CMK (cell line): ENCODE measurements around the gene ACOT12.
"Not testable (repeated sequence)": the region's sequence is repeated elsewhere in the genome, so short reads cannot be mapped to it uniquely, and the experiment has no call there.

Source experiments
- DNase-seq: peaks from one replicate; pipeline ENCODE4 v3.0.0-alpha.2; 2010; ENCODE audit warnings: low read depth

ACOT12 gene

DNA sequence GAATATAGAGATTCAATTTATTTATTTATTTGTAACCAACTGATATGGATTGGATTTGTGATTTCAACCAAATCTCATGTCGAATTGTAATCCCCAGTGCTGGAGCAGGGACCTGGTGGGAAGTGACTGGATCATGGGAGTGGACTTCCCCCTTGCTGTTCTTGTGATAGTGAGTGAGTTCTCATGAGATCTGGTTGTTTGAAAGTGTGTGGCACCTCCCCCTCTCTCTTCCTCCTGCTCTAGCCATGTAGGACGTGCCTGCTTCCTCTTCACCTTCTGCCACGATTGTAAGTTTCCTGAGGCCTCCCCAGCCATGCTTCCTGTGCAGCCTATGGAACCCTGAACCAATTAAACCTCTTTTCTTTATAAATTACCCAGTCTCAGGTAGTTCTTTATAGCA is 55.7 kb downstream of the ACOT12 start:
- DNase-seq: not testable (repeated sequence)

DNA sequence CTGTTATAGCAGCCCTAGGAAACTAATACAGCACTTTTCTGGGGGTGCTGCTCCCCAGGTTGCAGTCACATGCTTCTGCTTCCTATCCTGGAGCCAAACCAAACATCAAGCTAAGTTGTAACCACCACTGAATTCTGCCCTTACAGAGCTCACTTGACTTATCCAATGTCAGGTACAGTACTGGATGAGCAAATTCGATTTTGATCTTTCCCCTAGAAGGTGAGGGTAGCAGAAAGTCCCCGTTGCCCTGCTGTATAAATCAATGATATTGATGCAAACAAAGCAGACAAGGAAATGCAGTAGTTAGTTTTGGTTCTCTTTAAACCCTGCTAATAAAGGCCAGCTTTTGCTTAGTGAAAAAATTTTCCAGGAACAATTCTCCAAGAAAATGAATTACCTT is 56.1 kb downstream of the ACOT12 start:
- no peak for DNase-seq

DNA sequence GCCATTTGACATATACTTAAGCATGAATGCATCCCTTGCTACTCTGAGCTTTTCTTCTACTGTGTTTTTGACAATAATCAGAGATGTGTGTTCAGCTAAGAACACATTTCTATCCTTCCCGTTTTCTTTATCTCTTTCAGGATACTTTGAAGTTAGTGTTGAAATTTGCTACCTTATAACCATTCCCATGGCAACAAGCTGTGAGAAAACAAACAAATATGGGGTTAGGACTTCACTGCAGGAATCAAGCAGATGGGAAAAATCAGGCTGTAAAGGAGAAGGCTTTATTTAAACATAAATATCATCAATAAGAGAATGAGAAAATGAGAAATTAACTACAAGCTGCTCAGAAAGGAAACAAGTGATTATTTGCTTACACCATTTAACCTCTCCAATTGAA is 57.4 kb downstream of the ACOT12 start:
- no peak for DNase-seq

DNA sequence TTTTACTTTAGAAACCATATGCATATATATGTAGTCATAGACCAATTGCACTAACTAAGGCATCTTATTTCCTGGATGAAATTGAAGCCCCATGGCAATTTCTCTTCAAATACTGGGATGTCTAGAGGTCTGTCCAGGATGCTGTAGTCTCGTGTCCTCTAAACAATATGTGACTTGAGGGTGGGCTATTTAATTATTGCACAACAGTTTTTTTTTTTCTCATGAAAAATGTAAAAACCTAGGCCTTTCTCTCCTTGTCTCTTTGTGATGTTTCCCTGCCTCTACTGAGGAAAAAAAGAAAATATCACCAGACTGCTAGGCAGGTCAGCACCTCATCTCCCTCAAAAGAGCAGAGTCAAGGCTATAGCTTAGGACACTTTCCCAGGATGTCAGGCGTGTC is 58.0 kb downstream of the ACOT12 start:
- DNase-seq: no peak

DNA sequence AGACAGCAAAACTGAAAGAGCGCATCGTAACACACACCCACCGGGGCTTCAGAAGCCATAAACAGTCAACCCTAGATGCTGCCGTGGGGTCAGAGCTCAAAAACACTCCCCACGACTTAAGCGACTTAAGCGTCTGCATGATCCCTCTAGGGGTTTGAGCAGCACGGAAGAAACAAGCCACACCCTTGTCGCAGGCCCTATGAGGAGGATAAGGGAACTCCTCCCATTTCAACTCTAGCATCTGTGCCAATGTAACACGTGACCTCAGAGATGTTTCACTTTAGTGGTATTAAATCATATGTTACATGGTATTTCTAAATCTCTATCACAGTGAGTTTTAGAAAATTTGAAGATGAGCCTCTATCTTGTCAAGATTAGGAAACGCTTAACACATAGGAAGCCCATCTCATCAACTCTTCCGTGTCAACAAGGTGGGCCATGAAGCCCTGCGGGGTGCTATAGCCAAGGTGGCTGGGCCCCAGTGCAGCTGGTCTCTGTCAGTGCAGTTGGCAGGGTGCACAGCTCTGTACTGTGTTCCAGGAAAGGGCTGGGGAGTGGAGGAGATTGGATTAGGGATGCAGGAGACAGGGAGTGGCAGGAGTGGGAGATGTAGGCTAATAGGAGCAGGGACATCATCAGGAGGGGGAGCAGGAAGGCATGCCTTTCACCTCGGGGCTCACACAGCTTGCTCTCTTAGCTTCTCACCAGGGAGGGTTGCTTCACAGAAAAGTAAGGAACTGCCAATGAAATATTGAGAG is 59.5 kb downstream of the ACOT12 start:
- no peak for DNase-seq

DNA sequence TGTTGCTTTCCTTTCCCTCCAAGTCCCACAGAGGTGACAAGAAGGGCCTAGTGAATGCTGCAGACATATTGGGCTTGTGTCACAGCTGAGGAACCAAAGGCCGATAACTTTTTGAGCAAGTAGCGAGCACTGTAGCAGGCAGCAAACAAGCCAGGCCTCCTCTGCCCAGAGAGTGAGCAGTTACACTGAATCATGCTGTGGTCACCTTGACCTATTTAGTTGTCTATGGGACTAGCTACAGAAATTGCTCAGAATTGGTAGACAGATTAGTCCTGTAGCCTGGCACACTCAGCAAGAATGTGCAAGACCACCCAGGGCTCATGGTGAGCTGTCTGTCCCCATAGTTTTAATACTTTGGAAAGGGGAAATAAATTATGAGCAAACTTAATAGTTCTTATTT is 67.4 kb downstream of the ACOT12 start:
- DNase-seq: no peak

DNA sequence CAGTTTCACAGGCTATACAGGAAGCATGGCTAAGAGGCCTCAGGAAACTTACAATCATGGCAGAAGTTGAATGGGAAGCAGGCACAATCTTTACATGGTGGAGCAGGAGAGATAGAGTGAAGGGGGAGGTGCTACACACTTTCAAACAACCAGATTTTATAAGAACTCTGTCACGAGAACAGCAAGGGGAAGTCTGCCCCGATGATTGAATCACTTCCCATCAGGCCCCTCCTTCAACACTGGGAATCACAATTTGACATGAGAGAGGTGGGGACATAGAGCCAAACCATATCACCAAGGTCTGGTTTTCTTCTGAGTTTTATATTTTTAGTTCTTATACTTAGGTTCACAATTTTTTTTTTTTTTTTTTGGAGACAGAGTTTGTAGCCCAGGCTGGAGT is 76.4 kb downstream of the ACOT12 start:
- DNase-seq: no peak

DNA sequence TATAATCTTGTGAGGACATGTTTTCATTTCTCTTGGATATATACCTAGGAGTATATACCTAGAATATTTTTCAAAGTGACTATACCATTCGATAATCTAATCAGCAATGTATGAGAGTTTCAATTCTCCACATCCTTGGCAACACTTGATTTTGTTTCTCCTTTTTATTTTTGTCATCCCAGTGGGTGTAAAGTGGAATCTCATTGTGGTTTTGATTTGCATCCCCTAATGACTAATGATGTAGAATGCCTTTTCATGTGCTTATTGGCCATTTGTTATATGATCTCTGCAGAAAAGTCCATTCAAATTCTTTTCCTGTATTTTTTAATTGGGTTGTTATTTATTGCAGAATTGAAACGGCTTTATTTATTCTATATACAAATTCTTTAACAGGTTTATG is 77.4 kb downstream of the ACOT12 start:
- no peak for DNase-seq

DNA sequence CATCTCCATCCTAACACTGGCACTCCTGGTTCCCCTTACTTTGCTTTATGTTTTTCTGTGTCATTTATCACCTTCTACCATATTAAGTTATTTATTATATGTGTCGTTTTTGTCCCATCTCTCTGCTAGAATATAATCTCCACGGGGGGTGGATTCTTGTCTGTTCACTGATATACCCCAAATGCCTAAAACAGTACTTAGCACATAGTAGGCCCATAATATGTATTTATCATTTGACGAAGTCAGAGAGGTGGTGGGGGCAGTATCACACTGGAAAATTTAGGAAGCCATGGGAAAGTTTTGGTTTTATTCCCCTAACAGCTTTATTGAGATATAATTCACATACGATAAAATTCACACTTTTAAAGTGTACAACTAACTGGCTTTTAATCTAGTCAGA is 78.1 kb downstream of the ACOT12 start:
- no peak for DNase-seq

DNA sequence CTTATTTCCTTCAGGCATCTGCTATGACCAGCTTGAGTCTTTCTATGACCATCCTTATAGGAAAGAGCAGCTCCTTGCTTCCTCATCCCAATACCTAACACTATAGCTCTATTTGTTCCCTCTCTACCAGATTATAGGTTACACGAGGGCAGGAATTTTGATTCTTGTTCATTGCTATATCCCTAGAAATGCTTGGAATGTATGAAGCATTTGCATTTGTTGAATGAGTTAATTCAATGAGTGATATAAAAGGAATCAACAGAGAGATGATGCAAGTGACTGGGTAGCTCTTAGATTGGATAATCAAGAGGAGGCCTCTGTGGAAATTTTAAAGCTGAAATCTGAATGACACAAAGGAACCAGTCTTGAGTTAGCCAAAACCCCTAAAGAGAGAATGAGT is 78.6 kb downstream of the ACOT12 start:
- DNase-seq: no peak

DNA sequence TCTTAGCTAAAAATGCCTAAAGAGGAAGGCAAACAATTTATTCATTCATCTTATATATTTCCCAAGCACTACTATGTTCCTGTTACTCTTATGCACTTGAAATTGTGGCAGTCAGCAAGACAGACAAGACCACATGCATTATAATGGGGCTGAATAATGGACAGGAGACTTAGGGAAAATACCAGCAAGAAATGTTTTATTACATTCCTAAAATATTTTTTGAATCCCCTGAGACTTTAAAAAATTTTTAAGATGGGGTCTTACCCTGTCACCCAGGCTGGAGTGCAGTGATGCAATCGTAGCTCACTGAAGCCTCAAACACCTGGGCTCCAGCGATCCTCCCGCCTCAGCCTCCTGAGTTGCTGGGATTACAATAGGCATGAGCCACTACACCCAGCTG is 79.4 kb downstream of the ACOT12 start:
- DNase-seq: no peak

DNA sequence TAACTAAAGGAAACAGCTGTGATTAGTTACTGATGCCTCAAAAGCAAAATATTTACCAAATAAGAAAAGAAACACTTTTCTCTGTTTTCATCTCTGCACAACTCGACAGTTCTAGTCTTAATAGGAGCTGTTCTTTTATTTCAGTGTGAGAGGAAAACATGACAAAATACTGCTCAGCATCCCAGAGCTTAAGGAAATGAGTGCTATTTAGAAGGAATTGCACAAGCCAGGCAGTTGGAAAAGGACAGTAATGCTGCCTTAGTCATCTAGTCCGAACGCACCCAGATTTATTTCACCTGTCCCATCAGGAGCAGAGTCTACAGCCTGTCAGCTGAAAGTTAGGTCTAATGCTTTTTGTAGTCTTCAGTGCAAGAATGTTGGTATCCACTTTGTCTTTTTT is 80.2 kb downstream of the ACOT12 start:
- DNase-seq: no peak

DNA sequence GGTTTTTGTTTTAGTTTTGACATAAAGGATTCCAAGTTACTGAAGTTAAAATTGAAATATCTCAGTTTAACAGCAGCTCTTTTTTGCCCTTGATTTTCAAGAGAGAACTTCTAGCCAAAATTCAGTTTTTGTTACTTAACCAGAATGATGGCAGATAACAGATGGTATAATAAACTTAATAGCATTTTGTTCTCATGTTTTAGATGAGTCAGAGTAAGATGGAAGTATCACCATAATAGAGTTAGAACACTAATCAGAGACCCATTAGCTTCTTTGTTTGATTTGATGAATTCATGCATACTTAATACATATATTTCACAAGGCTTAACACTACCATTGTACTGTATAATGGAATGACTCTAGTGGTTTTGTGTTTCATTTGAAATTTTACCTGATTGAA is 80.7 kb downstream of the ACOT12 start:
- no peak for DNase-seq

DNA sequence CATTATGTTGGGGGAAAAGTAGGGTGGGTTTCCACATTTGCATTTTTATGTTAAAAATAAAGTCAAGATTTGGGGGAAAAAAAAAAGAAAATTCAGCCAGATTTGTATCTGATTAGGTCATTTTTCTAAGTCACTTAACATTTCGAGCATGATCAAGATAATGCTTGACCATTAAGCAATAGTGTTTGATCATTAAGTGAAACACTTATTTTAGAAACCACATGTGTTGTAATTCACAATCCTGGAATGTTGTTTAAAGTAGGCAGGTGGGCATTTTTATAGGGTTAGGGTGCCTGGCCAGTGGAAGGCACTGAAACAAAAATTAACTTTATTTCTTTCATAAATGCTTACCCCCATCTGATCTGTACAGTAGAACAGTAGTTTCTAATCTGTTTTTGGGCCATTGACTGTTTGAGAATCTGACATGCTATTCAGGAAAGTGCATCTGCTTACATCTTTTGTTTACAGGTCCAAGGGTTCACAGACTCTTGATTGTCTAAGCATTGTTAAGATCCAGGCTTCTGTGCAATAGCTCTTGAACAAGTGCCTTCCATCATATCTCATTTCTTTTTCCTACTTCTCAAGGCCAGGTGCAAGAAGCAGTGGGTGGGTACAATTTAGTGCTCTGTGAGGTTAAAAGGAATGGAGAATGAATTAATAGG is 83.4 kb downstream of the ACOT12 start:
- no peak for DNase-seq

DNA sequence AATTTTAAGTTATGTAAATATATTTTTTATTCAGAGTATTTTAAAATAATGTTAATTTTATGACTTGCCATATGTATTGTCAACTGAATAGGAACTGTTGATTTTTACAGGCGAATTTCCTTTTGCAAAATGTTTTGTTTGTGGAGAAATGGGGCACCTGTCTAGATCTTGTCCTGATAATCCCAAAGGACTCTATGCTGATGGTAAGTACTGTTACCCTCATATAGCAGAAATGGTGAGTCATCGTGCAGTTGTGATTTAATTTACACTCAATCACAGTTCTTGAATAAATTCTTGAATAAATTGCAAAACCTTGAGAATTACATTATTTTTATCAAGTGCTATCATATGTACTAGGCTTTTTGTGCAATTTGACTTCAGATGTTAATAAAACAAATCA is 85.1 kb downstream of the ACOT12 start:
- no peak for DNase-seq

DNA sequence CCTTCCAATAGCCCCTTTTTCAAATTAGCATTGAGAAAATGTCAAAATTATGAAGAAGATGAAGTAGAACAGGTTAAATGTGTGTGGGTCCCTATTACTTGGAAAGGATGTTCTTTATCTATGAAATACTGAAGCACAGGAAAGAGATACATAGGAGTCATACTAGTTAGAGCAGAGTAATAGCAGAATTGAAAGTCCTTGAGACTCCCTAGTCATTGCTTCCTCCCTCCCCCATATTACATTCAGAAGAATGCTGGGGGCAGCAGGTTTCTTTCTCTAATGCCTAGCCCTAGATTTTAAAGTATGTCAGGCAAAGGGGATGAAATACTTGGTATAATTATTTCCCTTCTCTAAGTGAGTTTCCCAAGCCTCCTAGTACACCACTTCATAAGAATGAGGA is 88.1 kb downstream of the ACOT12 start:
- DNase-seq: no peak

DNA sequence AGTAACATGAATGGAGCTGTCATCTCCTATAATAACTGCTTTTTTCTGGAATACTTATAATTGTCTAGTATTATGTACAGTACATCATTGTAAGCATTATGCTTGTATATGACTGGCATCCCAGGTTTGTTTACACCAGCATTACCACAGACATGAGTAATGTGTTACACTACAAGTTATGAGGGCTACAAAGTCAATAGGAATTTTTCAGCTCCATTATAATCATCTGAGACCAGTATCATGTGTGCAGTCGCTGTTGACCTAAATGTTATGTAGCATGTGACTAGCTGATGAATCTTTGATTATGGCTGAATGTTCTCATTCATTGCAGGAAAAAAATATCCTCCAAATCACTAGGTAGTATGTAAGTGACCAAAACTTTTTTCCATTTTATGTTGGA is 90.4 kb downstream of the ACOT12 start:
- DNase-seq: no peak

DNA sequence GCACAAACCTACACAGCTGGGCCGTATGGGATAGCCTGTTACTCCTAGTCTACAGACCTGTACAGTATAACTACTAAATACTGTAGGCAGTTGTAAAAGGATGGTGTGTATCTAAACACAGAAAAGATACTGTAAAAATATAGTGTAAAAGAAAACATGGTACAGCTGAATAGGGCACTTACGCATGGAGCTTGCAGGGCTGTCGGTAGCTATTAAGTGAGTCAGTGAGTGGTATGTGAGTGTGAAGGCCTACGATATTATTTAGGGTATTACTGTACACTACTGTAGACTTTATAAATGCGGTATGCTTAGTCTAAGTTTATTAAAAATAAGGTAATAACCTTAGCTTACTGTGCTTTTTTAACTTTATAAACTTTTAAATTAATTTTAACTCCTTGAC is 91.3 kb downstream of the ACOT12 start:
- no peak for DNase-seq

DNA sequence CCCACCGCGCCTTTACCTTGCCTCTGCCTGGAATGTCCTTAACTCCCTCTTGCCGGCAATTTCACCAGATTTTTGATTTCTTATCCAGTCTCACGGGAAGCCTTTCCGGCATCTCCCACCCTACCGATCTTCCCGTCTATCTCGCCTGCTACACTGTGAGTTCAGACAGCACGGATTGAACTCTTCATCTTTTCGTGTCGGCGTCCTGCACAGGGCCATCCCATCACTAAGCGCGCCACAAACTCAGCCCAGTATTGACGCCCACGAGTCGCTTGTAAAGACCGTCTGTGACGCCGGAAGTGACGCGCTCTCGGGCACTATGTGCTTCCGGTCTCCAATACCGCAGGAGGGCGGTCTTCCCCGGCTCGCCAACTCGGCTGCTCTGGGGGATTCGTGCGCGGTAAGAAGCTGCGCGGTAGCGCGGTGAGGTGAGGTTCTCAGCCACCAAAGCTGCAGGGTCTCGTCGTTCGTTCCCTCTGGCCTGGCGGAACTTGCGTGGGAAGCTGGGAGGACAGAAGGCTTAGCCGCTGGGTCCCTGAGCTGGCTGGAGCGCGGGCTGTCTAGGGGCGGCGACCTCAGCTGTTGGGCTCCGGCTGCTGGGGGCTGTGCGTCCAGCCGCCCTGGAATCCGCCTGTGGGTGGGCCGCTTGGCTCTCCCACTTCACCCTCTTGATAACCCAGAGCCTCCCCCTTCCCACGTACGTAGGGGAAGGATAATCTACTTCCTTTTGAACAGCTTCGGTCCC is 92.5 kb downstream of the ACOT12 start, which contains the start of gene ZCCHC9:
ZCCHC9 (plus strand) TSS at position 317 of the 745 bp plus-strand sequence. CDS start 3,171 bp downstream, outside the sequence.
- DNase-seq: peak; percentile 73

DNA sequence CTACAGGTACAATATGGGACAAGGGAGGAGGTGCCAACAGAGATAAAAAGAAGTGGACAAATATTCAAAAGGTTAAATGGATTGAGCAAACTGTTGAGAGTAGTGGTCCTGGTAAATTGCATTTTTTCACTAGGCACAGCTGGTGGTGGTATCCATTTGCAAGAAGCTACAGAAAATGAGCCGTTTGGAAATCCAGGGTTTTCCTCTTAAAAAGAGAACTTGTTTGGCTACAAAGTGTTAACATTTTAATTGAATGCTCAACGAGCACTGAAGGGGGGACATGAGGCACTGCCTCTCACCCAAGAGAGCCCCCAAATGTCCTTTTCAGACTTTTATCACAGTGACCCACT is 93.0 kb downstream of the ACOT12 start:
- DNase-seq: no peak

DNA sequence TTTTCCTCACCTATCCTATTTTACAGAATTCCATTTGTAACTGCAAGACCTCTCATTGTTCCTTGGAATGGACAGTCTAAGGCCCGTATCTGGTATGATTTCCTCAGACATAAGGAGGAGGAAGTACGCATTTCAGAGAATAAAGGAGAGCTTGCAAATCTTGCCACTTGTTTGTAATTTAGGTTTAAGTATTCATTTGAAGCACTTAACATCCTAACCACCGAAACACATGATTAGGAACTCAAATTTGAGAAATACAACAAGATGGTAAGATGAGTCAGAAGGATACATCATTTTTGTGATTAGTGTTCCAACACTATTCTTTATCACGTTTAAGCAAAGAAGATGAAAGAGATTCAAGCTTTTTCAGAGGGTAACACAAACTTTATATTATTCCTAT is 96.4 kb downstream of the ACOT12 start:
- no peak for DNase-seq

DNA sequence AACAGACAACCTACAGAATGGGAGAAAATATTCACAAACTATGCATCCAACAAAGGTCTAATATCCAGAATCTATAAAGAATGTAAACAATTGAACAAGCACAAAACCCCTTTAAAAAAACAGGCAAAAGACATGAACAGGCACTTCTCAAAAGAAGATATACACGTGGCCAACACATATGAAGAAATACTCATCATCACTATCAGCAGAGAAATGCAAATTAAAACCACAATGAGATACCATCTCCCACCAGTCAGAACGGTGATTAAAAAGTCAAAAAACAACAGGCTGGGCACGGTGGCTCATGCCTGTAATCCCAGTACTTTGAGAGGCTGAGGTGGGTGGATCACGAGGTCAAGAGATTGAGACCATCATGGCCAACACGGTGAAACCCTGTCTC is 99.9 kb downstream of the ACOT12 start:
- not testable (repeated sequence) for DNase-seq

DNA sequence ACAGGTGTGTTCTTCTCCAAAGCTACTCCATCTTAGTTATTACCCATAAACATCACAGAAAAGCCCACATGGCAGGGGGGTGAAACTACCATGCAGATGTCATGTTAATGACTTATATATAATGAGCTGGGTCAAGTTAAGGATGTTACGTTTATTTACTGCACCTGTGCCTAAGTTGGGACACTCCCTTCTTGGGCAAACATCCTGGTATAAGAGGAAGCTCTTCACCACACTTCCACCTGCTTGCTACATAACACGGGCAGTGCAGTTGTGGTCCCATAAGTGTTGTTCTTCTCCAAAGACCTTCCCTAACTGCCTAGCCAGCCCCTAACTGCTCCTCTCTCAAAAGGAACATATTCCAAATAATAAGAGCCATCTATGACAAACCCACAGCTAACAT is 101.8 kb downstream of the ACOT12 start:
- no peak for DNase-seq
